HG03520 (cell line): Measurements from ENCODE around the gene KRT2.

Experiments used
- ATAC-seq: cut with Tn5 transposase; IDR thresholded peaks from one replicate; pipeline ENCODE4 v1.9.1; 2021; ENCODE audit warnings: mild to moderate bottlenecking, moderate library complexity; ENCODE audit not compliant: unreplicated experiment

KRT2 gene

GRCh38 chr12:52643233-52644077, 8.6 kb downstream of the KRT2 start:
- no peak for ATAC-seq

DNA sequence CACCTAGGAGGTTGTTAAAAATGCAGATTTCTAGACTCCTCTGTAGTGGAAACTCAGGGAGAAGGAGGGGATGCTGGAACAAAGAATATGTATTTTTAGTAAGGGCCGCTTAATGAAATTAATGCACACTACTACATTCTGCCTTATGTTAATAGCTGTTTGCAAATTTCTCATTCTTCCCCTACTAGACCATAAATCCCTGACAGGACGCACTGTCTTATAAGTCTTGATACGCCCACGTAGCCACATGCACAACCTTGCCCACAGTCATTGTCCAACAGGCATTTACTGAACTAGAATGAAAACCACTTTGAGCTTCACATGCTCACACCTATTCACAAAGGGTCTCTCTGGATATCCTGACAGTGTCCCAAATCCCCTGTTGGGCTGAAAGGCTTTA, 10.5 kb downstream of the KRT2 start:
- ATAC-seq, result no peak

DNA sequence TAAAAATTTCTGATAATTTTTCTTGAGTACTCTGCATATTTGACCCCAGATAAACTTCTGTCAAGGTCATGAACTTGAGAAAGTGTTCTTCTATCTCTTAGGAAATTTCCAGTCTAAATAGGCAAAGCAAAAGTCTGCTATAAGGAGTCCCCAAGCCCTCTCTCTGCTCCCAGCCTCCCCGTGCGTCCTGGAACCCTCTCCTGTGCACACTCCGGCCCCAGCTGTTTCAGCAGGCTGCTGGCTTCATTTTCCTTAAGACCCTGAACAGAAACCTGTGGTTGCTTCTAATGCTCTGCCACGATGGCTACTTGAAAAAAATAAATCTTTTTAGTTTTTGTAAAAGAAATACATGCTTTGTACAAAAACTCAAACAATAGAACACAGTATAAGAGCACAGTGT, 14.7 kb downstream of the KRT2 start:
- ATAC-seq, result no peak

DNA sequence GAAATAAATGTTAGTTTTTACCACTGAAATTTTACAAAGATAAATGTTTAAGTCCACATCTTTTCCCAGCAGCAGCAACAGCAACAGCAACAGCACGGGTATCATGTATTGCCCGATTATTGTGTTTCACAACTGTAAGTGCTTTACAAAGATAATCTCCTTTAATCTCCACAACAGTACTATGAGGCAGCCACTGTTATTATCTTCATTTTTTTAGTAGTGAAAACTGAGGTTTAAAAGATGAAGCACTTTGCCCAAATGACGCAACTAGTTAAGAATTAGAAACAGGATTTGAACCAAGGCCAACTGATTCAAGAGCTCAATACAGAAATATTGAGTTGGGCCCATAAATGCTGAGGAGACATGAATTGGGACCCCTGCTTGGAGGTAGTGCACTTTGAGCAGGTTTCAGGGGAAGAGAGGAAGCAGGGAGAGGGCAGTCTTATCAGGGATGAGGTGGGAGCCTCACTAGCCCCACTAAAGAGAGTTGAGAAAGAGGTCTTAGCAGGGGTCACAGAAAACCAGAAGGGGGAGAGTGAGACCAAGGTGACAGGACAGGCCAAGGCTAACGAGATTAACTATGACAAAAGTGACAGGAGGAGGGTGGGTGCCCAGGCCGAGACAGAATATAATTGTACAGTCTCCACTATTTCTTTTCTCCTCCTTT, 15.3 kb downstream of the KRT2 start:
- ATAC-seq, result no peak

DNA sequence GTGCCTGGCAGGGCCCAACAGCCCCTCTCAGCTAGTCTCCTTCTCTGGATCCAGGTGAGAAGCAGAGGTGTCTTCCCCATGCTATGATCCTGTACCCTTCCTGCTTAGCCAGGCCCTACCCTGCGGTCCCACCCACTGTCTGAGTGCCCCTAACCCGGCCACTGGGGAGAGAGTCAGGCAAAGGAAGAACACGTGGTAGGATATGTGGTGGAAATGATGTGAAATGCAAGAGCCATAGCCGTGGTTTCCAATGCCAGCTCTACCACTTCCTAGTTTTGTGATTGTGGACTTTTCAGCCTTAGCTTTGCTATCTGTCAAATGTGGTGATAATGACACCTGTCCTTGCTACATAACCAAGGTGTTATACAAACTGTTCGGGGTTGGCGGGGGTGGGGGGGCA, 15.8 kb downstream of the KRT2 start:
- ATAC-seq, result no peak

DNA sequence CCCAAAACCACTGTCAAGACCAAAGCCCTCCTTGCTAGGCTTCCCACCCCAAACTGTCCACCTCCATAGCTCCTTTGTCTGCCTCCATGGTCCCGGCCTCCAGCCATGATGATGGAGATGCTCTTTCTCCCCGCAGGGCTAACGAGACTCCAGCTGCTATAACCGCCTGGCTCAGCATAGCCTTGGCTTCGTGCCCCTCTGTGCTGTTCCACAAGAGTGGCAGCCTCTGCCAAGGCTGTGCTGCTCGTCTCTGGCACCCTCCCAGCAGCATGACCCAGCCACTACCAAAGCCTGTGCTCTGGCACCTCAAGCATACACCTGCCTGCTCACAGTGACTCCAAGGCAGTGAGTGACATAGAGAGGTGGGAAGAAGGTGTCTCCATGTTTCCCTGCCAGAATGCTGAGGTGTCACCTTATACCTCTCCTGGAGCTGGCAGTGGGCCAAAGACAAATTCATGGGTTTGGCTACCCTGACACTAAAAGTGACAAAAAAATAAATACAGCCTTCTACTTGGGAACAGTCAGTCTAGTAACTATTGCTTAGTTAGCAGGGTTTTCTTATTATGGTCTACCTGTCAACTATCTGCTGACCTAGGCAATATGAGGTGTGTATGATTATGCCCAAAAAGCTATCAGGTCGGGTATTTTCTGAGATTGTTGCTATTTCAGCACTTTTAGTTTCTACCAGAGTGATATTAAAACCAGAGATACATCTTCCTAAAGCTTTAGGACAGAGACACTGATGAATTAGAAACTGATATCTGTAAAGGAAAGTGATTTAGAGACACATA, 17.6 kb downstream of the KRT2 start:
- no peak for ATAC-seq

- no peak for ATAC-seq
Observed at GRCh38 chr12:52633383-52633782, 18.6 kb downstream of the KRT2 start.

DNA sequence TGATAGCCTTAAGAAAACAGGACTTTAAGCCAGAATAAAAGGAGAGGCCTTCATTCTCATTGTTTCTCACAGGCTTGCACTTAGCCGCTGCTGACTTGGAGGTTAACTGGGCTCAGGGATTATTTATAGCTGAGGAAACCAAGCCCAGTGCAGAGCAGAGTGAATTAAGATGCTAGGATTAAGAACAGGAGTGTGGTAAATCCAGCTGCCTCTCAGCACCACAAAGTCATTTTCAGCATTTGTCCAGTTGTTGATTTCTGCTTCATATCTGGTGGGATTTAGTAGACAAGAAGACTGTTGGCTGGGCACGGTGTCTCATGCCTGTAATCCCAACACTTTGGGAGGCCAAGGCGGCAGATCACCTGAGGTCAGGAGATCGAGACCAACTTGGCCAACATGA, 19.4 kb downstream of the KRT2 start:
- ATAC-seq, result no peak

DNA sequence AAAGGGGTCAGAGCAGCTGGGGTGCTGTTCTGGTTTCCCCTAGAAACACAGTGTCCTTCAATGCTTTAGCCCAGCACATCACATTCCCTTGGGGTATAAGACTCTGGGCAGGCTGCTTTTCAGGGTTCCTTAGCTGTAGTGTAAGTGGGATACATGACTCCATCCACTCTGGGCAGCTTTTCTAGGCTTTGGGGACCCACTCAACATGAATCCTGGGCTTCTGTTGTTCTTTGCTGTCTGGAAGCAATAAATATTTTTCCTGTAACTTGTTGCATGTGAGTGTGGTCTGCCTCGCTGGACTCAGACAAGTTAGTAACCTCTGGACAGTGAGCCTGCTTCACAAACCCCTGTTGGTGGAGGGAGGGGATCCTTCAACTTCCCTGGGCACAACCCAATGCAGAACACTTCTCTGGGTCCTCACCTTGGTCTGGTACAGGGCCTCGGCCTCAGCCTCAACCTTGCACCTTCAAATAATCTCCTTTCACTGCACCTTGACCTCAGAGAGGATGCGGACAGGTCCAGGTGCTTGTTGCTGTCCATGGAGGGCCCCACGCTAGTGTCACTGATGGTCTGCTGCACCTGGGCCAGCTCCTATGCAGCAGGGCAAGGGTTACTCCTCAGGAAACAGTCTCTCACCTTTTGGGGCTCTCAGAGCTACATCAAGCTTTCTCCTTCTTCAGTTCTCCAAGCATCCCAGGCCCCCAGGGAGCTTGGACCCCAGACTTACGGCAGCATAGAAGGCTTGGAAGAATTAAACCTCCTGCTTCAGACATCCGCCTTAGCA, 20.1 kb downstream of the KRT2 start:
- no peak for ATAC-seq

- ATAC-seq, result no peak
Observed at GRCh38 chr12:52631264-52631663, 20.7 kb downstream of the KRT2 start.

- no peak for ATAC-seq
Observed at GRCh38 chr12:52630599-52631200, 21.3 kb downstream of the KRT2 start.

- ATAC-seq, result no peak
Observed at GRCh38 chr12:52630008-52630500, 22.0 kb downstream of the KRT2 start.

DNA sequence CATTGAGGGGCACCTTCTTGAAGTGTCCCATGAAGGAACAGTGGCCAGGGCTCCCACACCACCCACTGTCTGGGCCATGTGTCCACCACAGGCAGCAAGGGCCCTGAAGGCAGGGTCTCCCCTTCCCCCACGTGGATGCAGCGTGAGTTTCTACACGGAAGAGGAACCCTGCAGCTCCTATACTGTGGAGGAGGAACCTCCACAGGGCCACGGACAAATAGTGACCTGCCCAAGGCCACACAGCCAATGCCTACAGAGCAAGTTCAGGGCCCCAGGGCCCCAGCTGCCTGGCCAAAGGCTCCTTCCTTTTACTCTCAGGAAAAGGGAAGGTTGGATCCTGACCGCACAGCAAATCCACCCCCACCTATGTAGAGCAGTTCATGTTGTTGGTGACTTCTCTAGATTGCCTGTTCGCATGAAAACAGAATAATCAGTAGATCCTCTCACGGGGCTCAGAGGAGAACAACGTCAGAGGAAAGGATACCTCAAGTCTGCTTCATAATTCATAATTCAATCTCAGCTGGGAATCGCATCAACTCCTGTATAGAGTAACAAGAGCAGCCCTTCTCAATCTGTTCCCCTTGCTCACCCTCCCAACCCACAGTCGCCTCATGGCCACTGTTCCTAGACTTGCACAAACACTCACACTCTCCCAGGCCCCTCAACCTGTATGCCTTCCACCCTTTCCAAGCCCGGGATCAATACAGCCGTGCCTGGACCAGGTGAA, 22.6 kb downstream of the KRT2 start:
- no peak for ATAC-seq

DNA sequence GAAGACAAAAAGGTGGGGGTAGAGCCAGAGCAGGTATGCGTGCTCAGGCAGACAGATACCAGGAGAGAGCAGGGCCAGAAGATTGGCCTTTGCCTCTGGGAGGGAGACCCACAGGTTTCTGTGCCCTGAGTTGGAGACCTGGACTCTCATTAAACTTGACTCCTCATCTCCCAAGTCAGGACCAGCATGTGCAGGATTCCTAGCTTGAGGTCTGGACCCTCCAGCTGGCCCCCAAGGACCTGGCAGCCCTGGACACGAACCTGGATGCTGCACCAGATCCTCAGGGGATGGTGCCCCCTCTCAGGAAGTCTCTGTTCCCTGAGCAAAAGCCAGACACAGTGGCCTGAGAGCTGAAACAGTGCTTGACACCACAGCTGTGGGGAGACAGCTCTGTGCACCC, 23.2 kb downstream of the KRT2 start:
- ATAC-seq, result no peak

- ATAC-seq, result no peak
Observed at GRCh38 chr12:52628111-52628507, 23.9 kb downstream of the KRT2 start.

GRCh38 chr12:52627395-52628110, 24.5 kb downstream of the KRT2 start:
- no peak for ATAC-seq

DNA sequence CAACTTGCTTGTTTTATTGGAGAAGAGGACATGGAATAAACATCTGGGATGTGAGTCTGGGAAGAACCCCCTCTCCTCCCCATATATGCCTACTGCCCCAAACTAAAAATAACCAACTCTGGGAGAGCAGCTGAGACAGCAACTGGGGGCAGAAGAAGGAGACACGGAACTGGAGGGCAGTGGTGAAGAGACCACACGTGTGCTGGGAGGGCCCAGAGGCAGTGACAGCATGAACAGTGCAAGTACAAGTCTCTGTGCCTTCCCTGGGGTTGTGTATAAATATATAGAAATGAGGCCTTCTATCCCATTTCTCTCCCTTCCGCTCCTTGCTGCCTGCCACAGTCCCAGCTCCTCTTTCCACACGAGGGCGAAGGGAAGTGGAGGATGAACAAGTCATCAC, 29.7 kb downstream of the KRT2 start:
- no peak for ATAC-seq

DNA sequence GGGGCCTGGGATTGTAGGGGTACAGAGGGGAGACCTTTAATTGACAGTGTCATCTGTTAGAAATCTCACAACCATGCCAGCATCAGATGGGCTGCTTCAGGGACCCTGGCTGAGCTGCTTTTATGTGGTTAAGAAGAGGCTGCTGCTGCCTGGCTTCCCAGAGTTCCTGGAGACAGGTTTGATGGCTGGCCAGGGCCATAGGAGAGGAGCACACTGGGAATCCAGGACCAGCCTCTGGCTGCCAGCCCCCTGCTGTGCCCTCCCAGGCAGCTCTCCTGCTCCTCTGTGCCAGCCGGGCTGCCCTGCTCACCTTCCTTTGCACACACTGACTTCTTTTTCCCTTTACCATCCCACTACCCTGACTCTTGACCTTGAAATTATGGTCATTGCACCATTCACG, 33.1 kb downstream of the KRT2 start:
- no peak for ATAC-seq

DNA sequence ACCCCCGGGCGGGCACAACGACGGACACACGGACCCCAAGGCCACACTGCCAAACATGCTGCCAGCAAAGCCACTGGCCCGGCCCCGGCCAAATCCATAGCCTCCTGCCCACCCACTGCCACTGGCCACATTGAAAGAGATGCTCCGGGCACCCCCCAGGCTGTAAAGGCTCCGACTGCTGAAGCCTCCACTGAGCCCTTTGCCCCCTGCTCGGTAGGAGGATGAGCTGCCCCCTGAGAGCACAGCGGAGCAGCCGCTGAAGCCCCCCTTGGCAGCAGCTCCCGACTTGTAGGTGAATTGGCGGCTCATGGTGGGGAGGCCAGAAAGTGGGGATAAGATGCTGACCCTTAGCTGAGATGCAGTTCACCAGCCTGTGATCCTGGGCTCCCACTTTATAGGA, 33.8 kb downstream of the KRT2 start, which contains the start of gene KRT73:
KRT73 (minus strand) TSS at position 344 of the 400 bp plus-strand sequence; CDS start at position 309, 35 bp downstream.
- ATAC-seq, result no peak
